Measurements from ENCODE around the gene DDX39A. TPM values are rescaled to one million over a fixed set of nuclear protein-coding genes. Genes with fewer than 3 reads are reported as not detected.

The DDX39A gene
- total and polyA plus RNA-seq, 2 of the 8 experiments (the other 6 are each of a cell fraction or from before 2014, with no cell fraction given), result 139 TPM

DNA sequence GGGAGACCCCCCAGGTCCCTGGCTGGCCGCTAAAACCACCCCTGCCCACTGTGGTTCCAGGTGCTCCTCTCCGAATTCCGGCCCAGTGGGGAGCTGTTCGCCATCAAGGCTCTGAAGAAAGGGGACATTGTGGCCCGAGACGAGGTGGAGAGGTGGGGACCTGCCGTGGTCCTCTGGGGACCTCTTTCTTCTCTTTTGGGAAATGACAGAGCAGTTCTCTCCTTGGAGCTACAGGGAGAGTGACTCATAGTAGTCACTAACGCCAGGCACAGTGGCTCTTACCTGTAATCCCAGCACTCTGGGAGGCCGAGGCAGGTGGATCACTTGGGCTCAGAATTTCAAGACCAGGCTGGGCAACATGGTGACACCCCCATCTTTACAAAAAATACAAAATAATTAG lies 48.7 kb upstream of the DDX39A start:
- DNase-seq (ENCODE audit: low read depth in 1 of 2, low spot score in 2 of 2), result no peak
- no peak overlapping the region for H4K8ac ChIP-seq (ENCODE audit: extremely low read depth, insufficient read depth, low read length)

More for the DNA sequence above, 48.7 kb upstream of the DDX39A start:
- 85% methylated on average over 9 of the region's 9 CpGs; no CpG with 5 or more reads in 1 of the 2 experiments for WGBS, 2 experiments (ENCODE audit: extremely low coverage in 1 of 2, insufficient coverage in 1 of 2, insufficient read length in 1 of 2, insufficient replicate concordance in 2 of 2, low coverage in 1 of 2, low lambda C conversion rate in 2 of 2, missing lambda C conversion rate in 1 of 2)
- H3K79me1 ChIP-seq (ENCODE audit: low read depth, low read length), result no peaks in the 10 kb centered on the region
- no peak overlapping the region for H4K5ac ChIP-seq (ENCODE audit: insufficient read length, low read depth, low read length)
- H4K20me1 ChIP-seq (replicated peaks in 1 of 2; ENCODE audit: control insufficient read depth in 1 of 2, insufficient read depth in 2 of 2, low read length in 2 of 2), result peaks cover 2 to 6% of the 10 kb centered on the region in 2 experiments
- no peaks in the 10 kb centered on the region for H3K79me2 ChIP-seq (ENCODE audit: control insufficient read depth in 1 of 2, insufficient read depth in 2 of 2, low read length in 2 of 2)
- TF ChIP-seq SP4 (IDR thresholded peaks at IDR 0.05; ENCODE audit: low read length) (no peak), RAD21 (IDR thresholded peaks at IDR 0.05 in 1 of 2, conservative IDR thresholded peaks at IDR 0.05 in 1 of 2; ENCODE audit: low read depth in 2 of 2, low read length in 2 of 2) (peak; percentile 12 to 35; a peak in 2 of 4 replicates)
- H3K27me3 ChIP-seq (replicated peaks in 1 of 4; ENCODE audit: control insufficient read depth in 3 of 4, extremely low read depth in 1 of 4, insufficient read depth in 3 of 4, low read length in 3 of 4), result no peaks in the 10 kb centered on the region
- H2BK15ac ChIP-seq (ENCODE audit: low read length), result no peak overlapping the region
- no peak overlapping the region for H3K4ac ChIP-seq (replicated peaks; ENCODE audit: insufficient read length, low read depth, low read length)
- peaks cover 0 to 2% (median under 1%) of the 10 kb centered on the region in 4 experiments; a peak in 4 of 7 replicates for H3K4me1 ChIP-seq (replicated peaks in 1 of 4; ENCODE audit: control insufficient read depth in 3 of 4, insufficient read depth in 4 of 4, low read length in 3 of 4)
- no peak overlapping the region for H4K91ac ChIP-seq (replicated peaks; ENCODE audit: insufficient read length, low read length)
- H3K18ac ChIP-seq (ENCODE audit: extremely low read depth, low read length), result no peak overlapping the region
- H3K23me2 ChIP-seq (ENCODE audit: low read depth, low read length), result peaks cover 4% of the 10 kb centered on the region
- FAIRE-seq, result no peak
- H3K36me3 ChIP-seq (ENCODE audit: control insufficient read depth in 2 of 4, insufficient read depth in 4 of 4, low read length in 3 of 4), result peaks cover 7 to 30% (median 13%) of the 10 kb centered on the region in 4 experiments; a peak in 6 of 8 replicates
- H2BK5ac ChIP-seq (ENCODE audit: low read depth, low read length), result no peak overlapping the region
- POLR2A ChIA-PET (ENCODE audit: partially characterized antibody), result interaction anchor here (0.6 to 3.3 kb wide), 7 partner anchors 10 to 694 kb away, joined by 3 to 10 read pairs (median 3); no protein-coding TSS in a partner anchor
- no peaks in the 10 kb centered on the region for H3K9me3 ChIP-seq (ENCODE audit: insufficient read depth in 2 of 2, low read depth in 1 of 2, low read length in 1 of 2)
- no peak overlapping the region for H3K9ac ChIP-seq (replicated peaks in 1 of 4; ENCODE audit: extremely low read depth in 1 of 4, low read depth in 3 of 4, low read length in 3 of 4)
- H3K14ac ChIP-seq (ENCODE audit: insufficient read length), result no peak overlapping the region
- H2AFZ ChIP-seq (ENCODE audit: low read length), result no peak overlapping the region
- CTCF ChIA-PET (ENCODE audit: partially characterized antibody), result interaction anchor here (0.6 to 3.1 kb wide), 12 partner anchors 10 to 634 kb away, joined by 3 to 11 read pairs (median 3); no protein-coding TSS in a partner anchor
- no peak overlapping the region for H3K23ac ChIP-seq (ENCODE audit: insufficient read length)
- H2BK20ac ChIP-seq (ENCODE audit: low read length), result no peak overlapping the region
- no peak overlapping the region for H3K4me2 ChIP-seq (ENCODE audit: insufficient read depth in 1 of 2, low read depth in 2 of 2, low read length in 2 of 2)
- H3K4me3 ChIP-seq (ENCODE audit: extremely low read depth in 1 of 4, insufficient read depth in 2 of 4, low read depth in 3 of 4, low read length in 4 of 4), result no peak overlapping the region
- no peak overlapping the region for H3K56ac ChIP-seq (replicated peaks; ENCODE audit: insufficient read length, low read depth, low read length)
- no peak overlapping the region for H2BK120ac ChIP-seq (replicated peaks; ENCODE audit: low read depth, low read length)
- no peak overlapping the region for H2BK12ac ChIP-seq (ENCODE audit: low read depth, low read length)
- no peak overlapping the region for H2AK5ac ChIP-seq (ENCODE audit: low read depth, low read length)
- no peak overlapping the region for H3K27ac ChIP-seq (ENCODE audit: low read depth, low read length)

Measured in H1 (cell line).